NCI-H526 (cell line): ENCODE results near the gene STAT6.

Experiments
- DNase-seq, 2 experiments: peaks; one replicate each; lab custom pipeline; 2025; lab: John Stamatoyannopoulos, UW

Gene STAT6

DNA sequence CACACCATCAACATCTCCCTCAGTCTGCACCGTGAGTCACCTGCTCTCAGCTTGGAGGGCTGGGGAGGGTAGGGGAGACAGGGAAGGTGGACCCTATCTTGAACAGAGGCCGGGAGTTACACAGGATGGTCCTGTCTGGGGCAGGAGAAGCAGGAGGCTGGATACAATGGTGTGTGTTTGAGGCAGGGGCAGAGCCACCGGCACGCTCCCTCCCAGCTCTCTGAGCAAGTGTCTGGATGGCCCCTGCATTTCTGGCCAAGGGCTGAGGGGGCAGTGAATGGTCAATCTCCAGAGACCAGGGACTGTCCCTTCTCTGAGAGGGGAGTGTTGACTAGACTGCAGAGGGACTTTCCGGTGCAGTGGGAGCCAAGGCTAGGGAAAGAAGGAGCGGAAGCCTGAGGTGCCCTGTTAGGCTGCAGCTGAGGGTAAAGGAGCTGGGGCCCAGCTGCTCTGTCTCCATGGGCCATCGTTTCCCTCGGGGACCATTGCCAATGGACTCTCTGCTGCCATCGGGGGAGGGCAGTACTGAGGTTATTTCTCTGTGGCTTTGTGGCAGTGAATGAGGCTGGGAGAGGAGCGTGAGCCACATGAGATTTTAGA is 34.4 kb upstream of the STAT6 start:
- no peak for DNase-seq

DNA sequence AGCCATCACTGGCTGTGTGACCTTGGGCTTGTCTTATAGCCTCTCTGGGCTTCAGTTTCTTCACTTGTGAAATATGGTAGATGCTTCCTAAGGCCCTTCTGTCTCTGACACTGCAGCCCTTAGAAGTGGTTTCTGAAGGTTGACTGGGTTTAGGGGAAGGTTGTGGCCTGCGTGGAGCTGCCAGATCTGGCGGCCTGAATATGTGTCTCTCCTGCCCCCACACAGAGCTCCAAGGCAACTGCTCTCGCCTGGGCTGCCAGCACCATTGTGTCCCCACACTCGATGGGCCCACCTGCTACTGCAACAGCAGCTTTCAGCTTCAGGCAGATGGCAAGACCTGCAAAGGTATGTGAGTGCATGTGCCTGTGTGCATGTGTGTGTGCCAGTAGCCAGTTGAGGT is 32.3 kb upstream of the STAT6 start:
- DNase-seq, result no peak

DNA sequence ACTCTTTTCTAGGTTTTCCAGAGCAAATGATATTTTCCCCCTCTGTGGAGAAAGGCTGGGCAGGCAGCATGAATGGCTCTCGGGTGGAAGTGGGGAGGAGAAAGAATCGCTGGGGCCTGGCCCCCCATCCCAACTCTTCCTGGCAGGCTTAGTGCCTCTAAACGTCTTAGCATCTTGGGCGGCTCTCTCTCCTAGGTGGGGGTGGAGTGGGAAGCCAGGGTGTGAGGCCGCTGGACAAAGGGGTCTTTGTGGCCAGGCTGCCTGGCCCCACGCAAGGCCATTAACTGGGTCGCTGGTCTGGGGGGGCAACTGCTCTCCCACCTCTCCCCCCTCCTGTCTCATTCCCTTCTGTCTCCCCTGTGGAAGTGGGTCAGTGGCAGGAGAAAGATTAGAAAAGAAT is 31.6 kb upstream of the STAT6 start:
- no peak for DNase-seq

DNA sequence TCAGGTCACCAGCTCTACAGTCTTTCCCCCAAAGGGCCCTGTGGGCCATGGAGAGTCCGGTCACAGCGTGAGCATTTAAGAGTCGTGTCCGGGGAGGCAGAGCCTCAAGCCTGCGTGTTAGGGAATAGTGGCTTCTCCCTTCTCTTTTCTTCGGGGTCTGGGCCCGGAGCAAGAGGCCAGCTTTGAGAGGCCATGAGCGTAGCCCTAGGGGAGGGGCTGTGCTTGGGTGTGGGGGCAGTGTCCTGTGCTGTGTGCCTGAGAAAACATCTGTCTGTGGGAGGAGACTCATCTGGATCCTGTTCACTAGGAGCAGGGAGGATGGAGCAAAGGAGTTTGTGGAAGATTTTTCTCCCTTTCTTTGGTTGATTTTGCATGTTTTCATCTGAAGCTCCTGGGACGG is 31.0 kb upstream of the STAT6 start:
- DNase-seq, result no peak

DNA sequence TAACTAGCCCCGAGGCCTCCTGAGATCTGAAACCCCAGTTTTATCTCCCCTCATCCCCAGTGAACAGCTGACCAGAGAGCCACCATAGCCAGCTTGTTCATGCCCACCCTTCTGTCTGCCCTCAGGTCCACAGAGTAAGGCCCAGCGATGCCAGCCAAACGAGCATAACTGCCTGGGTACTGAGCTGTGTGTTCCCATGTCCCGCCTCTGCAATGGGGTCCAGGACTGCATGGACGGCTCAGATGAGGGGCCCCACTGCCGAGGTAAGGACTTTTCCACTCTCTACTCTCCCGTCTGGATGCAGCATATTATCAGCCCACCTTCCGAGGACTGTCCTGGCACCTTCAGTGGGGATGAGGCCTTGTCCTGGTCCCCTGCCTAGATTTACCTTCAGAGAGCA is 30.1 kb upstream of the STAT6 start:
- DNase-seq, result no peak

DNA sequence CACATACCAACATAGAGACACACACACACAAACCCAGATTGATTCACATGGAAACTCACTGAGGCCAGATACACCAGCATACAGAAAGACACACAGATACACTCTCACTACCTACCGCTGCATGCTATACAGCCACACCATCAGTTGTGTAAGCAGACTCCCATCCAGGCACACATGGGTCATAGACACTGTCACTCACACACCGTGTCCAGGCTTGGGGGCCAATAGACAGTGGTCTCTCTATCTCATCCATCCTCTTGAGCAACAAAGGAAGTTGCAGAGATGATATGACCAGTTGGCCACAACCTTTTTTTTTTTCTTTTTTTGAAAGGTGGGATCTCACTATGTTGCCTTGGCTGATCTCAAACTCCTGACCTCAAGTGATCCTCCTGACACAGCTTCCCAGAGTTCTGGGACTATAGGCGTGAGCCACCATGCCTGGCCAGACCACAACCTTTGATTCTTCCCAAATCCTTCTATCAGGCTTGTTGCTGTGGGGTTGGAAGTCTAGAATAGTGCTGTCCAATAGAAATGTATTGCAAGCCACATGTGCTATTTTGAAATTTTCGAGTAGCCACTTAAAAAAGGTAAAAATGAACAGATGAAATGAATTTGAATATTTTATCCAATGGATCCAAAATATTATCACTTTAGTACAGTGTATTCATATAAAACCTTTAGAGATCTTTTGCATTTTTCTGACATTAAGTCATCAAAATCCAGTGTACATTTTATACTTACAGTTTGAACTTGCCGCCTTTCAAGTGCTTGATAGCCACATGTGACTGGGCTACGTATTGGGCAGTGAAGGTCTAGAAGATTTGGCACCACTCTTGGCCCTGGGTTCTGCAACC is 28.9 kb upstream of the STAT6 start:
- no peak for DNase-seq

DNA sequence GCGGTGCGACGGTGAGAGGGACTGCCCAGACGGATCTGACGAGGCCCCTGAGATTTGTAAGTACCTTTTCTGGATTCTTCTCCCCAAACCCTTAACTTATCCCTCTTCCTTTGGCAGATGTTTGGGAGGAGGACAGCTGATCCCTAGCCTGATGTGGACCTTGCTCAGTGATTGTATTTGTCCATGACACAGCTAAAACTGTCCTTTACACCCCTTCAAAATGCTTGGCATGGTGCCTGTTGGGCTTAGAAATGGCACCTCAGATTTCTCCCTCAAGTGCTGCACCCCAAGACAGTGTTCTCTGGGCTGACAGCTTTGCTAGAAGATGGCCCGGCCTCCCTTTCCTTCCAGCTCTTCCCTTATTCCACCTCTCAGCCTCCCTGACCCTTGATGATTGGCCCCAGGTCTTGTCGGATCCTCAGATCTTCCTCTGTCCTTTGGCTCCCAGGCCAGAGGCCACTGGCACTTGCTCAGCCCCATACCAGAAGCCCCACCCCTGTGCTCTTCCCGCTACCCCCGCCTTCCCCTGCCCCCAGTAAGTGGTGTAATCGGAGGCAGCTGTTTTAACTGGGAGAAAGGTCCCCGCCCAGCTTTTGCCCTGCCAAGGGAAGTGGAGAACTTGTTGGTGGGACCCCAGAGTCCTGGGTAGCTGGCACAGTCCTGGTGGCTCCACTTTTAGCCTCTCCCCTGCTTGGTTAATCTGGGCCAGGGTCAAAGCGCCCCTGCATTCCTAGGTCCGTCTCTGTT is 27.5 kb upstream of the STAT6 start:
- DNase-seq, result no peak

DNA sequence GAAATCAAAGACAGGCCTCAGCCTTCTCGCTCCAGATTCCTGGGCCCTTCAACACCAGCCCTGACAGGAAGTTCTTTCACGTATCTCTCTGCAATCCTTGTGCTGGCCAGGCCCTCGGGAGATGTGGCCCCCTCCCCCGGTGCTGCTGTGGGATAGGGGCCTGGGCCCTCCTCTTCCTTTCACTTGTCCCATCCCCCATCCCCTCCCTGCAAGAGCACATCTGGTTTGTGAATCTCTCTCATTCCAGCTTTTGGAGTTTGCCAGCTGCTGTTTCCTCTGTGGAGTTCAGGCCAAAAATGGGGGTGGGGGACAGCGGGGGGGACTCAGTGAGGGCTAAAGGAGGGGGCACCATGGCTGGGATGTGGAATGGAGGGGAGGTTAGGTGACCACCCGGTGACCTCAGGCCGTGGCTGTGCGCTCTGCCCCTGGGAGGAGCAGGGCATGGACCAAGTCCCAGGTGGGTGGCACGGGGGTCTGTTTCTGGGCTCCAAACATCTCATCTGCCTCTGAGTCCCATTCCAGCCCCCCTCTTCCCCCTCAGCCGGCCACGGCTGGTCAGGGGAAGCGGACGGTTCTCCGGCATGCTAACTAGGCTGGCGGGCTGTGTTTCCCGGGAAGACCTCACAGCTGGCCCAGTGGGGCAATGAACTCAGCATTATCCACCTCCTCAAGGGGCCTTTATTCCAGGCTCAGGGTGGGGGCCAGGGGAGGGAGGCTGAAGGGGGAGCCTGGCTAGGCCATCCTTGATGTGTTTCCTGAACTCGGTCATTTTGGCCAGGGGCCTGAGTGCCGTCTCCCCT is 24.6 kb upstream of the STAT6 start:
- no peak for DNase-seq

DNA sequence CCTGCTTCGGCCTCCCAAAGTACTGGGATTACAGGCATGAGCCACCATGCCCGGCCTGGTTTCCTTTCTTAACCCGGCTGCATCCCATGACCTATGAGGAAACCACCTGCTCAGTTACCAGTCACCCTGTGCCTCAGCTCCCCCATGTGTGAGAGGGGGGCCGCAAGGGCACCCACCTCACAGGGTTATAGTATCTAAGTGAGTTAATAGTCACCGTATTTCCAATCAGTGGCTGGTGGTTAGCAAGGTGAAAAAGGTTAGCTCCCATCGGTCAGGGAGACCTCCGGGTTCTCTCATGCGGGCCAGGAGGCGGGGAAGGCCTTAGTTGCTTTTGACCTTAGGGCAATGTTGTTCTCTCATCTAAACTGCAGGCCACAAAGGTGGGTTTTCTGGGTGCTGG is 23.8 kb upstream of the STAT6 start:
- DNase-seq, result no peak

DNA sequence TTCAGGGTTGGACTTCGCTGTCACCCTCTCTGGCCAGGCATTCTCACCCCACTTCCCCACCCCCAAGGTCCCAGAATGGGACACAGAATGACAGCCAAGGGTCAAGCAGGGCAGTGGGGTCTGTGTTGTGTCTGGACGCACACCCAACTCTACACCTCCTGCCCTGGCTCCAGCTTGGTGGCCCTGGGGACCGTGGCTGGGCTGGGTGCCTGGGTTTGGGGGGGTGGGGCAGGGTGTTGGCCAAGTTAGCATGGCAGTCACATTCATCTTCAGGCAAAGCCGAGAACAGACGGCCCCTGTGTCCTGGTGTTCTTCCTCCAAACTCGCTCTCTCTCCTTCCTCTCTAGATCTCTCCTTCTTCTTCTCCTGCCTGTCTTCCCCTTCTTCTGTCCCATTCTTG is 22.8 kb upstream of the STAT6 start:
- no peak for DNase-seq

DNA sequence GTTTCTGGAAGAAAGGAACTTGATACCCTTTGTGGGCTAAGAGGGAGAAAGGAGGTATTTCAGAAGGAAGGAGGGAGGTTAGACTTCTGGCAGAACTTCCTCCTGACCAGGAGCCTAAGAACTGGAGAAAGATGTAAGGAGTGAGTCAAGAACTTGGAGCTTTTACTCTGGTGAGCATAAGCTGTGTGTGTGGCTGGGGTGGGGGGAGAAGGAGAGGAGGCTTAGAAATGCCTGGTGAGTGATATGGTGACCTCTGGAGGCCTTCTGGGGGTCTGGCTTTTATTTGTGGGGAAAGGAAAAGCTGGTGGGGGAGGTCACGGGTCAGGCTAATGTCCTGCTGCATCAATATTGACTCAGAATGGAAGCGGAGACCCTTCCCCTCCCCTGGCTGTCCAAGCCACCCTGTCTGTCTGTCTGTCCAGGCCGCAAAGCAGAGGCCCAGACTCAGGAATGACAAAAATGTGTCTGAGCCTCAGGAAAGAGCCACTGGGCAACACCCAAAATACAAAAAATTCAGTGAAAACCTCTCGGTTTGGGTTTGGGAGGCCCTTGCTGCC is 21.9 kb upstream of the STAT6 start:
- no peak for DNase-seq

DNA sequence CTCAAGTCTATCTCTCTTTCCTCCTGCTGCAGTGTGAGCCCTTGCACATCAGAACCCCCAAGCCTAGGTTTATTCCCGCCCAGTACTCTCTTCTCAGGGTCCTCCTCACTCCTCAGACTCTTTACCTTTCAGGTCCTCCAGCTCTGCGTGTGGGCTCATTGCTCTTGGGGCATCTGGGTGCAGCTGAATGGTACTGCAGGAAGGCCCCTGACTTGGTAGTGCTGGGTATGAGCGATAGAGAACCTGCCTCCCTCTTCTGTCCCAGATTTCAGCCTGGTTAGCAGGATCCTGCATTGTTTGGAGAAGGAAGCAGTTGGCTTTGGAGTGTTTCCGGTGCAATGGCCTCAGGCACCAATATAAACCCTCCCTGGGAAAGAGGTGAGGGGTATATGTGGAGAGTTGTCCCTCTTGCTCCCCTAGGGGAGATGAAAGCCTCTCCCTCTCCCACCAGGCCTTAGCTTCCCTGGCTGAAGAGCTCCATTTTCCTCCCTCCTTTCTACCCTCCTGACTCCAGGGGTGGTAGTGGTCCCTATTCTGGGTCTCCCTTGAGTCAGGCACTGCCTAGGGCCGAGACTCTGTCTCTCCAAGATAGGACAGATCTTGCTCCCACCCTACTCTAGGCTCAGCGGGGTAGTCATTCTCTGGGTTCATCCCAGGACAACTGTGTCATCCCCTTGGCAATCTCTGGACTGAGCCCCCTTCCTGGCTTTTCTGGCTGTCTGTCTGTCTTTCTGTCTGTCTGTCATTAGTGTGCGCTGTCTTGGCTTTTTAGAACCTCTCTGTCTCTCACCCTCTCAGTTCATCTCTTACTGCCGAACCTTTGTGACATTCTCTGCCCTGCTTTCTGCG is 21.0 kb upstream of the STAT6 start:
- DNase-seq, result no peak

DNA sequence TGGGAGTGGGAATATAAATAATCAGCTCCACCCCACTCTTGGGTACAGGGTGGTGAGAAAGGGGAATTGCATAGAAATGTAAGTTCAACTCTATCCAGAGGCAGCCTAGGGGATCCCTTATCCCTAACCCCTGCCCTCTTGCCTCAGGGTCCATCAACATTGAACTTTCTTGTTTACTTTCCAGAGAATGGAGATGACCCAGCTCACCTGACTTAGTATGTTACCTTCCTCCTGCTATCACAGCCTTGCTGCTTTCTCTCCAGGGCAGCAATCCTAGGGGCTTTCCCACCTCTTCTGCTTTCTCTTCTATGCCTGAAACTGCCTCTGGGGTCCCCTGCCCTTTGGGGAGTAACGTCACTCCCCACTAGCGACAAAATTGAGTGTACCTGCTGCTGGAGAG is 19.8 kb upstream of the STAT6 start:
- DNase-seq, result no peak

DNA sequence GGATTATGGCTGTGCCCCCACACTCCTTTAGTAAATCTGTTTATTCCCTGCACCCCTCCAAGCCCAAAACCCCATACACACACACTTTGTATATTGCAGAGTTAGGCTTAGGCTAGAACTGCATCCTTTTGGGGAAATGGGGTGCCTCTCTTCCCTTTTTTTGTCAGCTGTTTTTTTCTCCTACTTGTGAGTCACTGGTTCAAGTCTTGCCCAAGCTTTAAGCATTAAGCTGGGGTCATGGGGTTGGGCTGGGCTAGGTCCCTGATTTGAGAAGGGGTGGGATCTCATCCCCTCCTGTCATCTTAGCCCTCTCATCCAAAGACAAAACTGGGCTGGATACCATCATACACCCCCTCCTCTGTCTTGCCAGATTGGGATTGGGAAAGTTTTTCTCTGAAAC is 18.7 kb upstream of the STAT6 start:
- no peak for DNase-seq

DNA sequence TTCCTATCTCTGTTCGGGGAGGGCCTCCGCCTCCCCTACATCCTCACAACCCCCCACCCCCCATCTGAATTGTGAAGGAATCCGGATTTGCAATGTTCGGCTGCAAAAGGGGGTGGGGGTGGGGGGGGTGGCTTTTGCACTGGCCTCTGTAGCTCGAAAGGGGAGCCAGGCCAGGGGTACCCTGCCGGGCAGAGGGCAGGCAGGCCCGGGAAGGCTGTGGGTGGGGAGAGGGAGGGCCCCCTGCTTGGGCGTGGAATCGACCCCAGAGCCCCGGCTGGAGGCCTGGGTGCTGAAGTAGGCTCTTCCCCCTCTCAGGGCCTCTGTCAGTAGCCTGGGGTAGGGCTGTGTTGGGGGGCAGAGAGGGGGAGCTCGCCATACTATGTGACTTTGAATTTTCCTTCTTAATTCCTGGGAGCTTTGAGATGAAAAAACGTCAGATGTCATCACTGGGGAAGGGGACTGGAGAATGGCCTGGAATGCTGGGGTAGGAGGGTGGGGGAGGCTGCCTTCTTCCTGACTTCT is 18.2 kb upstream of the STAT6 start:
- DNase-seq, result no peak

DNA sequence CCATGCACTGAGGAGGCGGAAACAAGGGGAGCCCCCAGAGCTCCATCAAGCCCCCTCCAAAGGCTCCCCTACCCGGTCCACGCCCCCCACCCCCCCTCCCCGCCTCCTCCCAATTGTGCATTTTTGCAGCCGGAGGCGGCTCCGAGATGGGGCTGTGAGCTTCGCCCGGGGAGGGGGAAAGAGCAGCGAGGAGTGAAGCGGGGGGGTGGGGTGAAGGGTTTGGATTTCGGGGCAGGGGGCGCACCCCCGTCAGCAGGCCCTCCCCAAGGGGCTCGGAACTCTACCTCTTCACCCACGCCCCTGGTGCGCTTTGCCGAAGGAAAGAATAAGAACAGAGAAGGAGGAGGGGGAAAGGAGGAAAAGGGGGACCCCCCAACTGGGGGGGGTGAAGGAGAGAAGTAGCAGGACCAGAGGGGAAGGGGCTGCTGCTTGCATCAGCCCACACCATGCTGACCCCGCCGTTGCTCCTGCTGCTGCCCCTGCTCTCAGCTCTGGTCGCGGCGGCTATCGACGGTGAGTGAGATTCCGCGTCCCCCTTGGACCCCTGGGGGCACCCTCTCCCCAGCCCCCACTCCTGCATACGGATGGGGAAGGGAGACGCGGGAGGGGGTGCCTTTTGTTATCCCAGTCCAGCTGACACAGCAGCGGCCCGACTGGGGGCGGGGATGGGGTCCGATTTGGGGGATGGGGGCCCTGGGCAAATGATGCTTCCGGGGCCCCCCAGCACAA is 17.5 kb upstream of the STAT6 start:
- no peak for DNase-seq

DNA sequence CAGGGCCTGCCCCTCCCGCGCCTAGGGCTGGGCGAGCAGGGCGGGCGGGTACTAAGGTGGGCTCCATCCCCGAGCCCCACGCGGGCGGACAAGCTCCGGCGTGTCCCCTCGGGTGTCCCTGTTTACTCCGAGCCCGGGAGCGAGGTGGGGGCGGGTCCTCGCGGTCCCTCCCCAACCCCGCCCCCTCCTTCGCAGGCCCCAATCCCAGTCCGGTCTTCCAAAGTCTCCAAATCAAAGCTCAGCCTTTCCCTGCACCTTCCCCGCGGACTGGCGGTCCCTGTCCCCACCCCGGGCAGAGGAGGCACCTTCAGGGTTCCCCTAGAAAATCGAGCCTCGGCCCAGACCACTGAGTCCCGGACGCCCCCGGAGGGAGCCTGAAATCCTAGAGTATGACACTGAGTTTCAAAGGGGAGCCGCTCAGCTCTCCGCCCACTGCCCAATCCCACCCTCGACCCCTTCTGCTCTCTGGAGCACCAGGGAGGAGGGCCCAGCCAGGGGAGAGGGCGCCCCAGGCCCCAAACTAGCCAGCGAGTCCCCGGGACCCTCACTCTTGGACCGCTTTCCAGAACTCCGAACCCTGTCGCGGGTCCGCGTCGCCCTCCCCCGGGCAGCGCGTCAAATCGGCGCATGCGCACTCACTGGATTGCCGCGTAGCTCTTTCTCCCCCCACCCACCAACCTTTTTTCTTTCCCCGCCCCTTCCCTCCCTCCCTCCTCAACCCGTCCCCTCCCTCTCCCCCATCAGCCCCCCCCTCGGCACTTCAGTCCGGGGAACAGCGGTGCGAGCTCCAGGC is 16.8 kb upstream of the STAT6 start, which contains the start of gene LRP1:
Gene LRP1, plus strand, starts transcription at position 758 of the 793 bp plus-strand sequence. CDS start 482 bp downstream, outside the sequence.
- peak; percentile 23 to 87 for DNase-seq

DNA sequence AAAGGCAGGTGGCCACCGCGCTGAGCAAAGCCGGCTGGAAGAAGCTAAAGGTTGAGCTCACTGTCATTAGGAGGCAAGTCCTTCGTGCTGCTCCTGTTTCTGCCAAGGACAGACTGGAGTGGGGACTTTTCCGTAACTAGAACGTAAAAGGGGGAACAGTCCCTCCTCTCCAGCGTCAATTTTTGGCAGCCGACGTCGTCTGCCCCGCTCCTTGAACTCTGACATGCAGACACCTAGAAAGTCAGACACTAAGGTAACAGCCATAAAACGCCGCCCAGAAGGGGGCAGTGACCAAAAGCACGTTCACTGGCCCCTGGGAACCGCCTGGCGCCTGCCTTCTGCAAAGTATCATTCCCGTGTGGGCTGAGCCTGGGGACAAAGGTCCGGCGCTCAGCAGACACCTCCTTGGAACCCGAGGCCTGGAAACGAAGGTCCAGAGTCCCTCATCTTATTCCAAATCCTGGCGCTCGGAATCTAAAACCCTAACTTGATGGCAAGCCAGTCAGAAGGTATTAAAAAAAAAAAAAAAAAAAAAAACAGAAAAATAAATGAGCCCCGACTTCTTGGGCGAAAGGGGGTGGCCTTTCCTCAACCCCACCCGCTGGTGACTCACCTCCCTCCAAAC is 16.1 kb upstream of the STAT6 start:
- peak; percentile 23 to 67 for DNase-seq

DNA sequence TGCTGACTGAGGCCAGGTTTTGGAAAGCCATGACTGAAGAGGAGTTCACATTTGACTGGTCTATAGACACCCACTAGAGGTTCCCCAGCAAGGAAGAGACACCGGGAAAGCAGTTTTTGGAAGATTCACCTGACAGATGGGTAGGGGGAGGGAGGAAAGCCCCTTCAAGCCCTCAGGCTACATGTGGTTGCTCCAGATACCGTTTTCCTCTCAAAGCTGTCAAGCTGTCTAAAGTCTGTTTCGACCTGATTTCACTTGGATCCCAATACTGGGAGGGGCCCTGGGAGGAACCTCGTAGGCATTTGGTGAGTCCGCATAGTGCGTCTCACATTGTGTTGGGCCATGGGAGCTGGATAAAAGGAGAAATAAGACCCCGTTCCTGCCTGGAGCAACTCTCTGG is 15.4 kb upstream of the STAT6 start:
- DNase-seq, result no peak
